GM12872 (cell line): ENCODE results near the gene FCN1.

ENCODE experiments used
- TF ChIP-seq, protein P1 (sequence below): IDR thresholded peaks from 3 replicates; pipeline ENCODE4 v1.5.1; 2011; ENCODE audit warnings: low read depth, mild to moderate bottlenecking, low read length, moderate library complexity; ENCODE audit not compliant: insufficient read depth

Gene FCN1

DNA sequence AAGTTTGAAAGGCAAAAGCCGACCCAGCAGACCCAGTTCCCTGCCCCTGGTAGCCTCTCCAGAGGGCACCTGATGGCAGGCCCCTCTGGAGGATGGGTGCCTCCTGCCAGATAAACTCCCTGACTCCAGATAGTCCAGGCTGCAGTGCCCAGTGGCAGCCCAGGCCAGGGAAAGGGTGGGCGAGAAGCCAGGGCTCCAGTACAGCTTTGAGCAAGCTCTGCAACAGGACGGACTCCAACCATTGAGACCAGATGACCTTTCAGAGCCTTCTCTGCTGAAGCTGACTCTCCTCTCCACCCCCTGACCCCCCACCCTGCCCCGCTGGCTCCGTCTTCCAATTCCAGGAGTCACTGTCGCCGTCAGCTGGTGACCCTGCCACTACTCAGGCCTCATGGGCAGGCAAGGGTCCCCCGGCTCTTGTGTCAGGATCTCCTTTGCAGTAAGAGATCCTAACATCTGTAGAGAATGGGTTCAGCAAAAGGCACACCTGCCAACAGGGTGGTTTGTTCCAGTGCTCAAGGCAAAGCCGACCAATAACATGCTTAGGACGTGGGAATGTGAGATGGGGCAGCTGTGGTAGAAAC lies 15.5 kb upstream of the FCN1 start:
- TF ChIP-seq, protein P1, sequence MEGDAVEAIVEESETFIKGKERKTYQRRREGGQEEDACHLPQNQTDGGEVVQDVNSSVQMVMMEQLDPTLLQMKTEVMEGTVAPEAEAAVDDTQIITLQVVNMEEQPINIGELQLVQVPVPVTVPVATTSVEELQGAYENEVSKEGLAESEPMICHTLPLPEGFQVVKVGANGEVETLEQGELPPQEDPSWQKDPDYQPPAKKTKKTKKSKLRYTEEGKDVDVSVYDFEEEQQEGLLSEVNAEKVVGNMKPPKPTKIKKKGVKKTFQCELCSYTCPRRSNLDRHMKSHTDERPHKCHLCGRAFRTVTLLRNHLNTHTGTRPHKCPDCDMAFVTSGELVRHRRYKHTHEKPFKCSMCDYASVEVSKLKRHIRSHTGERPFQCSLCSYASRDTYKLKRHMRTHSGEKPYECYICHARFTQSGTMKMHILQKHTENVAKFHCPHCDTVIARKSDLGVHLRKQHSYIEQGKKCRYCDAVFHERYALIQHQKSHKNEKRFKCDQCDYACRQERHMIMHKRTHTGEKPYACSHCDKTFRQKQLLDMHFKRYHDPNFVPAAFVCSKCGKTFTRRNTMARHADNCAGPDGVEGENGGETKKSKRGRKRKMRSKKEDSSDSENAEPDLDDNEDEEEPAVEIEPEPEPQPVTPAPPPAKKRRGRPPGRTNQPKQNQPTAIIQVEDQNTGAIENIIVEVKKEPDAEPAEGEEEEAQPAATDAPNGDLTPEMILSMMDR = no peak

DNA sequence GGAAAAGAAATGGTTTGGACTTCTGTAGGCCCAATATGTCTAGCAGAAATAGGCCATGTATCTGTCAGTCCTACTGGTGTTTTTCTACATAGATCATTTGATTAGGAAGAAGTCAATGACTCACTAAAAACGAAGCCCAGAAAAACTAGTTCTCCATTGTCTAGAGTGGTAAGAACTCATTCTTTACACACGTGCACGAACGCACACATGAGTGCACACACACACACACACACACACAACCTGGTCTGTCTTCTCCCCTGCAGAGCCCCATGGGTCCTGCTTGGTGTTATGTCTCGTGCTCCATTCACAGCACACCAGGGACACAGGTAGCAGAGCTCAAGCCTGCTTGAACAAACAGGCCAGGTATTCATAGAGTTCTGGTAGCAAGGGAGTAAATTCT lies 14.9 kb upstream of the FCN1 start:
- TF ChIP-seq, protein P1 = no peak

DNA sequence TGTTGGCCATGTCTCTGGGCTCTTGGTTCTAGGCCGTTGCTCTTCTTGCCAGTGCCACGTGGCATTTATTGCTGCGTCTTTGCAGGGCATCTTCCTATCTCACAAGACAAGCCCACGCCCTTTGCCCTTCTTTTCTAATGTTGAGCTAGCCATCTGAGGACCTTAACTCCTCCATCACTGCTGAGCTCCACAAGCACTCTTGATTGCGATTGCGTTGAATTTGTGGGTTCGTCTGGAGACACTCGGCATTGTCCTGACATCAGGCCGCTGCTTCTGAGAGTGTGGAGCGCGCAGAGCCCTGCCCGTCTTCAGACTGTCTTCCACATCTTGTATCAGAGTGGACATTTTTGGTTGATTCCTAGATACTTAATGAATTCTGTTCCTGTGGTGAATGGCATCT lies 14.5 kb upstream of the FCN1 start:
- TF ChIP-seq, protein P1 = no peak

DNA sequence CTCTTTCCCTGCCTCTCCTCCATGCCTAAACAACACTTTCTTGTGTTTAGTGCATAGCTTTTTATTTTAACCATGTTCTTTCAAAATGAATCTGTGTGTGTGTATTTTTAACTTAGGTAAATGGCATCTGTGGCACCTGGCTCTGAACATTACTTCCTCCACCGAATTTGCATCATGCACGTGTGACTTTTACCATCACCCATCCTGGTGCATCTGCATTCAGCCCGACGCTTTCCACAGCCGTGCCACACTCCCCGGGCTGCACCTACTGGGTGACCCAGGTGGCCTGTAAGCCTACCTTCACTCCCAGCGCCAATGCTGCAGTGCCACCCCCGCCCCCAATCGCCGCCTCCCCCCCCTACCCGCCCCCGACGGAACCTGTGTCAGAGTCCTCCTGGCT lies 12.7 kb upstream of the FCN1 start:
- TF ChIP-seq, protein P1 = no peak

DNA sequence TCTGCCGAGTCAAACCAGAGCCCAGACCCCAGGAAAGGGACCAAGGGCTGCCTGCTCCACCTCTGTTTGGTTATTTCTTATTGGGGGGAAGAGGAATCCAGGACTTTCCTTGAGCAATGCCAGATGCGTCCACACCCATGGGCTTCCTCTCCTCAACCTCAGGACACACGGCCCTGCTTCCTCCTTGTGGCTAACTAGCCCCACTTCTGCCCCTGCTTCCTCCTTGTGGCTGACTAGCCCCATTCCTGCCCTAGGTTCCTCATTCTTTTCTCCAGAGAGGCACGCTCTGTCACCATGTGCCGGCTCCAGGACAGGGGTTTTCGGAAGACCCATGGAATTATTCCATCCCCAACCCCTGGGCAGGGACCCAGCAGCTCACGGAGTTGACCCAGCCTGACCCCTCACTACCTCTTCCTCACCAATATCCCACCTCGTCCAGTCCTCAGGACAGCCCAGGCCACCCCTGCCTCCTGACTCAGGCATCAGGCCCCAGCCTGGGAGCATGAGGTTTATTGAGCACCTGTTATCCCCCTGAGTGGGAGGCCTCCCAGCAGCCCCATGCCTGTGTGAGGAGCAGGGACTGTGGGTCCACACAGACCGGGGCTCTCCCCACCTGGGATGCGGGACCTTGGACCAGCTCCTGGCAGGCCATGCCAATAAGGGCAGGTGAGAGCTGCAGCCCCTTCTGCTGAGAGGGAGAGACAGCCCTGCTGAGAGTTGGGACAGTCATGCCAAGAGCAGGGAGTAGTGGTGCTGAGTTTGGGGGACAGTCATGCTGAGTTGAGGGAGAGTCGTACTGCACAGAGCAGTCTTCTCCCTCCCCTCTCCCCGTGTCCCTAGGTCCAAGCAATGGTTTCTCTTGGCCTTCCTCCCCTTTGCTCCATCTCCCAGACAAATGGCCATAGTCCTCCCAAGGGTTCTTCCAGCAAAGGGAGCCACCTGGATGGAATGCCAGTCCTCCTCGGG lies 11.8 kb upstream of the FCN1 start:
- TF ChIP-seq, protein P1 = no peak

DNA sequence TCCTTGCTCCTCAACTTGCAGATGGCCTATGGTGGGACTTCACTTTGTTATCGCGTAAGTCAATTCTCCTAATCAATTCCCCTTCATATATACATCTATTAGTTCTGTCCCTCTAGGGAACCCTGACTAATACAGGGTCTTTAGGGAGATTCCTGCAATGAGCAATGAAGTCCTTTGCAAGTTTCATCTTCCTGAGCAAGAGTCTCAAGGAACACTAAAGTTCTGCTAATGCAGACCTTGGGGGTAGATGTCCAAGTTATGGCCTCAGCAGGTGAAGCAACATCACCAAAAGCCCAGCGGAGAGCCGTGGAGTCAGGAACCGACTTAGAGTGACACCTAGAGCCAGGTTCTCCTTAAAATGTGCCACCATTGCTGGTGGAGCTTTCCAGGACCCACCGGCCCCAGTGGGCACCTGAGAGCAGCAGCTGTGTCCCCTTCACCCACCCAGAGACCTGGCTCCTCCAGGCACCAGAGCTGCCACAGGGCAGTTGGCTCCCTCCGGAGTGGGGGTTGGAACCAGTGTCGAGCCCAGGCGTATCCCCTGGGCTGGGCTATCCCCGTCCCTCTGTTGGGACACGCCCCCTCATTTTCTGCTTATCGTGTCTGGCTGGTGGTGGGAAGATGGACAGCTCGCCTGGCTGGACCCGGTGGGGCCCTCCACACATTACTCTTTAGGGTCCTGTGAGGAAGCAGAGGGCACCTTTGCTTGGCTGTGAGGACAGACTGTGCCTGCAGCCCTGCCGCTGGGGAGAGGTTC lies 10.9 kb upstream of the FCN1 start:
- TF ChIP-seq, protein P1 = no peak

DNA sequence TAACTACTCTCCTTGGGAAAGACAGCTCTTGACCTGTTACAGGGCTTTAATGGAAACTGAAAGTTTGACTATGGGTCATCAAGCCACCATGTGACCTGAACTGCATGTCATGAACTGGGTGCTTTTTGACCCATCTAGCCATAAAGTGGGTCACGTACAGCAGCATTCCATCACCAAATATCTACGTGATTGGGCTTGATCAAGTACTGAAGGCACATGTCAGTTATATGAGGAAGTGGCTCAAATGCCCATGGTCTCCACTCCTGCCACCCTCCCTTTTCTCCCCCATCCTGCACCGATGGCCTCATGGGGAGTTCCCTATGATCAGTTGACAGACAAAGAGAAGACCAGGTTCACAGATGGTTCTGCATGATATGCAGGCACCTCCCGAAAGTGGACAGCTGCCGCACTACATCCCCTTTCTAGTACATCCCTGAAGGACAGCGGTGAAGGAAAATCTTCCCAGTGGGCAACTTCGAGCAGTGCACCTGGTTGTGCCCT lies 7.3 kb upstream of the FCN1 start:
- TF ChIP-seq, protein P1 = no peak
